HG02759 (cell line): ENCODE results near the gene ANAPC5.
"Not testable (repeated sequence)": the region's sequence is repeated elsewhere in the genome, so short reads cannot be mapped to it uniquely, and the experiment has no call there.

Source experiments
- ATAC-seq: cut with Tn5 transposase; IDR thresholded peaks from one replicate; pipeline ENCODE4 v1.9.1; 2021; ENCODE audit warnings: mild to moderate bottlenecking, moderate library complexity; ENCODE audit not compliant: unreplicated experiment

The ANAPC5 gene

DNA sequence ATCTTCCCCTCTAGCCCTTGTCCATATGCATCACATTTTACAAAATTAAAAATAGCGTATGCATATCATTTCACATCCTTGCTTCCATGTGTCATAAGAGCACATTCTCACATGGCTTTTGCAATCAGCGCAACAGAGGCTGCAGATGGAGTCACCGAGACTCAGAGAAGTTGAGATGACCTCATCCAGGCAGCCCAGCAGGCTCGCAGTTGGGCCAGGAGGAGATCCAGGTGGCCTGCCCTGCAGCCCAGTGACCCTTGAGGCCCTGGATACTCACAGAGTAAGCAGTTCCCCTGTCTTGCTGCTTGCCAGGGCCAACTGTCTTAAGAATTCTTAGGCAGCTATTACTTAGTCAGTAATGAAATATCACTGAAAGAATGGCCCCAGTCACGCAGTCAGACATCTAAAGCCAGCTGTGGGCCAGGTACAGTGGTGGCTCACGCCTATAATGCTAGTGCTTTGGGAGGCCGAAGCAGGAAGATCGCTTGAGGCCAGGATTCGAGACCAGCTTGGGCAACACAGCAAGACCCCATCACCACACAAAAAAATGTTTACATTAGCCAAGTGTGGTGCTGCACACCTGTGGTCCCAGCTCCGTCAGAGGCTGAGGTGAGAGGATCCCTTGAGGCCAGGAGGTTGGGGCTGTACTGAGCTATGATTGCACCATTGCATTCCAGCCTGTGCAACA, 64.8 kb downstream of the ANAPC5 start:
- ATAC-seq = no peak

DNA sequence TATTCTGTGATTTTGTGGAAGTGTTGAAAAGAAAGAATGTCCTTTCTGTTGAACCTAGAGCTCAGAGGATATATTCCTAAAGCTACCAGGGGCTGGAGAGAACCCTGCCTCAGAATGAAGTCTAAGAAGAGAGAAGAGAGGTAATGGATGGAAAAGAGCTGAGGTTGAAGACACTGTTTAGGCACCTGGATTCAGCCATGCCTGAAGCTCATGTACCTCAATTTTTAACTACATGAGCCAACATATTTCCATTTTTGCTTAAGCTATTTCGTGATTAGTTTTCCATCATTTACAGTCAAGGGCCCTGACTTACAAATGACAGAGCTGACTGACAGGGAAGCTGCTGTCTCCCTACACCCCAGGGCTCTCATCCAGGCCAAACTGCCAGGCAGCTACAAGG, 66.4 kb downstream of the ANAPC5 start:
- ATAC-seq = no peak

DNA sequence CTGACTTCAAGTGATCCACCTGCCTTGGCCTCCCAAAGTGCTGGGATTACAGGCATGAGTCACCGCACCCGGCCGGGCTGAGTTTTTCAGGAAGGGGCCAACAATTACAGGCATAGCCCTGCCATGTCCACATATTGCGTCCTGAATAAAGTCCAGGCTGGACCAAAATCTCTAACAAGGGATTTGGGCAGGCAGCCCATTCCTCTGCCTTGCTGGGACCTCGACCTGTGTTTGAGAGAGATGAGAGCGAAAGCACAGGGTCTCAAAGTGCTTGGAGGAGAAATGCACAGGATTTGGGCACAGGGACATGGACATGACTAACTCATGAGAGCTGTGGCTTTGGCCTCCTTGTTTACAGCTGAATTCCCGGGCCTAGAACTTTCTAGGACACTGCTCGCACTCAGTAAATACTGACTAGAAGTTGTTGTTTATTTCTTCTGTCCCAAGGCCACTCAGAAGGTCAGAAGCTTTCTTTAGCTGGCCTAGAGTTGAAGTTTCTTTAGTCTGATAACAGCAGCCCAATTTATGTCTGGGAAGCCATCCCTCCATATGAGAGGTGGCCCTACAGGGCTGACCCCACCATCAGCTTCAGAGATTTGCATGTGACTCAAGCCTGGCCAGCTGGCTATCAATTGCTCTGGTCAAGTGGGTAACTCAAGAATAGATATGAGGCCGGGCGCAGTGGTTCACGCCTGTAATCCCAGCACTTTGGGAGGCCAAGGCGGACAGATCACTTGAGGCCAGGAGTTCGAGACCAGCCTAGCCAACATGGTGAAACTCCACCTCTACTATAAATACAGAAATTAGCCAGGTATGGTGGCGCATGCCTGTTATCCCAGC, 67.4 kb downstream of the ANAPC5 start:
- ATAC-seq = no peak

DNA sequence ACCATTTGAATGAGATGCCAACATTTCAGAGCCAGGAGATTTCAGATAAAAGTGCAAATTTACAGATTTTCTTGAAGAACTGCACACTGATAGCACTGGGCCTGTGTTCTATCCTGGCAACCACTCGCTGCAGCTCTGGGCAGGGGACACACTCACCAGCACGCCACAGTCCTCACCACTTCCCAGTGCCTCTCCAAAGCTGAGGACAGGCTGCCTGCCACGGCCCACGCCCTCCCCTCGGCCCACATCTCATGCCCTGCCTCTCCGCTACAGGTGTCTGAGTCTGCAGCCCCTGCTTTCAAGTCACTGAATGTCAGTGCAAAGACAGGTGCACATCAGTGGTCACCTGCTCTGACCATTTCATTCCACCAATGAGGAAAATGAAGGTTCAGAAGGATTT, 68.4 kb downstream of the ANAPC5 start:
- no peak for ATAC-seq

DNA sequence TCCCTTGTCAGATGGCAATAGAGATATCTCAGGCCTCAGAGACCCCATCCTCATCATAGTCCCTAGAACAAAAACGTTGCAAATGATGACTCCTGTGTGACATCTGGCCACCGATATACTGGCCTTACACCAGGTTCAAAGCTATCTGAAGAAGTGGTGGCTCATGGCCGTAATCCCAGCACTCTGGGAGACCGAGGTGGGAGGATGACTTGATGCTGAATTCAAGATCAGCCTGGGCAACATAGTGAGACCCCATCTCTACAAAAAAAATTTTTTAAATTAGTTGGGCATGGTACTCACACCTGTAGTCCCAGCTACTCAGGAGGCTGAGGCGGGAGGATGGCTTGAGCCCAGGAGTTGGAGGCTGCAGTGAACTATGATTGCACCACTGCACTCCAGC, 68.8 kb downstream of the ANAPC5 start:
- no peak for ATAC-seq

DNA sequence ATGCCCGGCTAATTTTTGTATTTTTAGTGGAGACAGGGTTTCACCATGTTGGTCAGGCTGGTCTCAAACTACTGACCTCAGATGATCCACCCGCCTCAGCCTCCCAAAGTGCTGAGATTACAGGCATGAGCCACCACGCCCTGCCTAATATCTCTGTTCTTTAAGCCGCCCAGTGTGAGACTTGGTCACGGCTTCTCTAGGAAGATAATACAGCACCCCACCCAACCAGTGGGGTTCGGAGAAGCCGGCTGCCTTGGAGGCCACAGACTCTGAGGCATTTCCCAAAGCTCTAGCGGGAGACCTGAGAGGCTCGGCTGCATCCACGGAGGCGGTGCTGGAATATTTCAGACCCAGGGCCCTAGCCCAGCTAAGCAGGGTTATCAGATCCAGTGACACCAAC, 69.3 kb downstream of the ANAPC5 start:
- ATAC-seq = not testable (repeated sequence)

DNA sequence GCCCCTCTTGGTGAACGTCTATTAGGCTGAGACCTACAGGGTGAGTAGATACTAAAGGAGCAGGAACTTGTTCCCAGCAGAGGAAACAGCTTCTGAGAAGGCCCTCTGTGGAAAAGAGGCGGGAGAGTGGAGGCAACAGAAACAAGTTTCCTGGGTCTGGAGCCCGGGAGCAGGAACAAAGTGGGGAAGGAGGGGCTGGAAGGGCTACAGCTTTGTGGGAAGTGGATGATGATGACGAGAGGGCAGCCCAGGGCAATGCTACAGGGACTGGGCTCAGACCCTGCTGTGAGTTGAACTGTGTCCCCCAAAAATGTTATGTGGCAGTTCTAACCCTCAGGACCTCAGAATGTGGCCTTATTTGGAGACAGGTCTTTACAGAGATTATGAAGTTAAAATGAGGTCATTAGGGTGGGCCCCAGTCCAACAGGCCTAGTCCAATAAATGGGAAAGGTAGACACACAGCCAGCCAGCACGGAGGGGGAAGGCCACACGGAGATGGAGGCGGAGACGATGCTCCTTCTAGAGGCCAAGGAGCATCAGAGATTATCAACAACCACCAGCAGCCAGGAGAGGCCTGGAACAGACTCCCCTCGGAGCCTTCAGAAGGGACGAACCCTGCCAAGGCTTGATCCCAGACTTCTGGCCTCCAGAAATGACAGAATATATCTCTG, 70.0 kb downstream of the ANAPC5 start:
- no peak for ATAC-seq

DNA sequence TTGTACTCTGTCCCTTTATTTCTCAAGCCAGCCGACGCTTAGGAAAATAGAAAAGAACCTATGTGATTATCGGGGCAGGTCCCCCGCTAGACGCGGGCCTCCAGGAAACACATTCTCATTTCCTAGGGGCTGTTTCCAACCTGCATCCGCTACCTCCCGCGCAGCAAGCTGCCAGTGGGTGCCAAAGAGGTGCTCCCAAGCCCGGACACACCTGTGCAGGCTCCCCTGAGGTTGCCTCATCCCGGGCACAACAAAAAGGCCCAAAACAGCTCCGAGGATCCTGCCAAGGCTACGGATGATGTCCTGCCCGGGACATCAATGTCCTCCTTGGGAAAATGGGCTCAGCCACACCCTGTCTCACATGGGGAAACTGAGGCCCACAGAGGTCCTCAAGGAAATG, 71.1 kb downstream of the ANAPC5 start:
- ATAC-seq = not testable (repeated sequence)

DNA sequence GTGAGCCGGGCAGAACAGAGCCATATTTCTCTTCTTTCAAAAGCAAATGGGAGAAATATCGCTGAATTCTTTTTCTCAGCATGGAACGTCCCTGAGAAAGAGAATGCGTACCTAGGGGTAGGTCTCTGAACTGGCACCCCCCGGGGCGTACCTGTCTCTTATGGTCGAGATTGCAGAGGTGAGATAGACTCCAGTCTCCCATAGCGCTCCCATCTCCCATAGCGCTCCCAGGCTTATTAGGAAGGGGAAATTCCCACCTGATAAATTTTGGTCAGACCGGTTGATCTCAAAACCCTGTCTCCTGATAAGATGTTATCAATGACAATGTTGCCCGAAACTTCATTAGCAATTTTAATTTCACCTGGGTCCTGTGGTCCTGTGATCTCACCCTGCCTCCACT, 71.7 kb downstream of the ANAPC5 start:
- ATAC-seq = not testable (repeated sequence)

DNA sequence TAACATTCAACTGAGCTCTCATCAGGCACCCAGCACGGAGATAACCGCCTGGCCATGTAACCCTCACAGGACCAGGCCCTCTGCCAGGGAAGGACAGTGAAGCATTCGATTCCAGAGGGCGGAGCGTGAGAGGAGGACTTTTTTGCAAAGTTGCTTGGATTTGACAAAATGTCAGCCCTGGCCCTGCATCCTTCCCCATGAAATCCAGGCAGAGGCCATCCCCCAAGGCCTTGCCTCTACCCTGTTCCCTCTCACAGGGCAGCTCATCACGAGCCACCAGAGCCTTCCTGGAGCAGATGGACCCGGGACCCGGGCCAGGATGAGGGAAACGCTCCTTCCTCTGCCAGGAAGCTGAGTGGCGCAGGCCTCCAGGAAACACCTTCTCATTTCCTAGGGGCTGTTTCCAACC, 72.7 kb downstream of the ANAPC5 start:
- no peak for ATAC-seq

DNA sequence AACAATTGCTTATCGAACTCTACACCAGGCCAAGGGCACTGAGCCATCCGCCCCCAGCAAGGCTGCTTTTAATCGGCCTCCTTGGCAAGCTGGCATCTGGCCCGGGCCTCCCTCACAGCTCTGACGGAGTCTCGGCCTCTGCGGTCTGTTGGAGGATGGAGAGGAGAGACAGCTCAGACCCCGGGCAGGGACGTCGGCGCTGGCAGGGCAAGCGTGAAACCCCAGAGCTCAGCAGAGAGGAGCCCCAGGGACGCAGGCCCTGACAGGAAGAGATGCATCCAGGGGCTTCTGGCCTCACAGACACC, 73.2 kb downstream of the ANAPC5 start:
- no peak for ATAC-seq

DNA sequence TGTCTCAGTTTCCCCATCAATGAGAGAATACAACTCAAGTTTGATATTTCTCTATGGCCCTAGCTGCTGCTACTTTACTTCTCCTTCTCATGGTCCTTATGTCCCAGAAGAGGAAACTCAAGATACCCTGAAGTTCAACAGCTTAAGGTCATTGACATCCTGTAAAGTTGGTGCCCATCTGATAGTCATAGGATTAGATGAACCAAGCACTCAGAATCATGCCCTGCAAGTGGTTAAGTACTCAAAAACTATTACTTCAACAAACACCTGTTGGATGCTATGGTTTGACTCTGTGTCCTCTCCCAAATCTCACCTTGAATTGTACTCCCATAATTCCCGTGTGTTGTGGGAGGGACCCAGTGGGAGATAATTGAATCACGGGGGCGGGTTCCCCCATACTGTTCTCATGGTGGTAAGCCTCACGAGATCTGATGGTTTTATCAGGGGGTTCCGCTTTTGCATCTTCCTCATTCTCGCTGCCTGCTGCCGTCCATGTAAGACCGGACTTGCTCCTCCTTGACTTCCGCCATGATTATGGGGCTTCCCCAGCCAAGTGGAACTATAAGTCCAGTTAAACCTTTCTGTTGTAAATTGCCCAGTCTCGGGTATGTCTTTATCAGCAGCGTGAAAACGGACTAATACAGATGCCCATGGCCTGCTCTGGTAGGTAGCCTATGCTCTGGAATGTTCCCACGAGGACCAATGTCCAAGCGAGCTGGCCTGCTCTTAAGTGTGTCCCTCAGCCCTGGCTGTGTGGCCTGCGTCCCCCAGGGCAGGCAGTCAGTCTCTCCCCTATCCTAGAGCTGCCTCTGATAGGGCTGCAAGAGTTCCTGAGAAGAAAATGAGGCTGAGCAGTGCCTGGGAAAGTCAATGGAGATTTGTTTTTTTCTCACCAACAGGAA, 73.8 kb downstream of the ANAPC5 start:
- ATAC-seq = no peak

DNA sequence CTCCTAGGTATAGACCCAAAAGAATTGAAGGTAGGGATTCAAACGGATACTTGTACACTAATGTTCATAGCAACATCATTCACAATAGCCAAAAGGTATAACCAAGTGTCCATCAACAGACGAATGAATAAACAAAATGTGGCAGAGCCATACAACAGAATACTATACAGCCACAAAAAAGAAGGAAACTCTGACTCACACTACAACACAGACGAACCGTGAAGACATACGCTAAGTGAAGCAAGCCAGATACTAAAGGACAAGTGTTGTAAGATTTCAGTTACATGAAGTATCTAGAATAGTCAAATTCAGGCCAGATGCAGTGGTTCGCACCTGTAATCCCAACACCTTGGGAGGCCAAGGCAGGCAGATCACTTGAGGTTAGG, 74.8 kb downstream of the ANAPC5 start:
- no peak for ATAC-seq

DNA sequence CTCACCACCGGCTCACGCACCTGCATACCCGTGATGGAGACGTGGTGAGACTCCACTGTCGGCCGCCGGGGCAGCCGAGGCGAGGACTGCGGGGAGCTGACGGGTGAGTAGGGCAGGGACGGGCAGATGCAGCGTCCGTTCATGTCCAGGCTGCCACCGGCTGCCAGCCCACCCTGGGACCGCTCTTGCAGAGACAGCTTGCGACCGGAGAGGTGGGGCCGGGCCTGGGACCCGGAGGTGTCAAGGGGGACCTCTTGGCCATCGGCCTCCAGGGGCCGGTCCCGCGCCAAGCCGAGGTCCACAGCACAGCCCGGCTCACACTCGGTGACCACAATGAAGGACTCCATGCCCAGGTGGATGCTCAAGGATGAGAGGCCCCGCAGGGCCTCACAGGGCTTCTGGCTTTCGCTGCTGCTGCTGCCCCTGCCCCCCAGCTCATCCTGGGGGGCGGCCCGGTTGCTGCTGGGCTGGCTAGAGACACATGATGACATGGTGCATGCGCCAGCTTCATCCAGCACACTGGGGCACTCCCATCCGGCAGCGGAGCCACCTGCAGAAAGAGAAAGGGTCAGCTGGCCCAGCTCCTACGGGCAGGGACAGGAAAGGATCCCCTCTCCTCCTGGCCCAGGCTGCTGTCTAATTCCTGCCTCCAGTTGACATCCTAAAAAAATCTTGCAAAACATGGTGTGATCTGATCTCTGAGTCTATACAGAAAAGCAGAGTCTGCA, 78.0 kb downstream of the ANAPC5 start:
- ATAC-seq = no peak

DNA sequence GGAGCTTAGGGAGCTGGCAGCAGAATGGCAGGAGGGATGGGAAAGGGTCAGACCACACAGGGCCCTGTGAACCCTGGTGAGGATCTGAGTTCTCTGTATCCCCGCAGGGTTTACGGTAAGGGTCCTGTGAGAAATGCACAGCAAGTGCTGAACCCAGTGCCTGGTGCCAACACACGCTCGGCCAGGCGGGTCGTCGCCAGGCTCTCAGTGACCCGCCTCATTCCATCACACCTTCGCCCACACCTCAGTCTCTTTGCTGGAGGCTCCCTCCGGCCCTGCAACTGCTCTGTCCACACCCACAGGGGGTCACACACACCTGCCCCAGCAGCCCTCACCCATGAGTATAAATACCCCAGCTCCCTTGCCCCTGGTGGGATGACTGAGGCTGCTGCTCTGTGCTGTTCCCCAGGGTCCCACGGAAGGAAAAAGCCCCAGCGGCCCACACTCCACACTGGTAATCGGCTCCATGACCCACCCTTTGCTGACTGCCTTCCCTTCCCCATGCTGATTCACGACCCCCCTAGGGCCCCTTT, 78.8 kb downstream of the ANAPC5 start:
- ATAC-seq = no peak

DNA sequence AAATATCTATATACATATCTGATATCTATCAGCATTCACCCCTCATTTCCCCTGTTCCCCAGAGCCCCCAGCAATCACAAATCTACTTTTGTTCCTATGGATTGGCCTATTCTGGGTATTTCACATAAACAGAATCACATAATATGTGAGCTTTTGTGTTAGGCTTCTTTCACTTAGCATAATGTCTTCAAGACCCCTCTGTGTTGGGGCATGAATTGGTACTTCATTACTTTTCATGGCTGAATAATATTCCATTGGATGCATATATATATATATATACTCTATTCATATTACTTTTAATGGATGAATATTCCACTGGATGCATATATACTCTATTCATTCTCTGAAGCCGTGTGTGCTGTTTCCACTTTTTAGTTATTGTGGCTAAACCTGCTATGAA, 84.4 kb downstream of the ANAPC5 start:
- ATAC-seq = no peak

DNA sequence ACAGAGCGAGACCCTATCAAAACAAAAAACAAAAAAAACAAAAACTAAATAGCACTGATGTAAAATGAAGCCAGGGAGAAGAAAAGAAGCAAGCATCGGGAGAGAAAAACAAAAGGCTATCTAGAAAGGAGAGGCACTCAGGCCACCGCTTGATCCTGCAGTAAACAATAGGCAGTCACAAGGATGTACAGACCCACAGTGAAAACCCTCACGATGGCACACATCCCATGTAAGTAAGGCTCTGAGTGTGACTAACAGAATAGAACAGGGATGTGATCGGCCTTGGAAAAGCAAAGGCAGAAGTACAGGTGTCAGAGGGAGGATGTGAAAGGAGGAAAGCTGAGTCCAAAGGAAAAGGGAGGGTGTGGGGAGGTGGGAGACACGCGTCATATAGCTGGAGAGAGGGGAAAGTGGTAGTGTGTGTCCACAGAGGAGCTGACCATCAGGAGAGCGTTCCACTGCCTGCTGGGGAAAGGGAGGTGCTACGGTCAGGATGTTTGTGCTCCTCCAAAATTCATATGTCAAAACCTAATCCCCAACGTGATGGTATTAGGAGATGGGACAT, 87.2 kb downstream of the ANAPC5 start:
- ATAC-seq = no peak

DNA sequence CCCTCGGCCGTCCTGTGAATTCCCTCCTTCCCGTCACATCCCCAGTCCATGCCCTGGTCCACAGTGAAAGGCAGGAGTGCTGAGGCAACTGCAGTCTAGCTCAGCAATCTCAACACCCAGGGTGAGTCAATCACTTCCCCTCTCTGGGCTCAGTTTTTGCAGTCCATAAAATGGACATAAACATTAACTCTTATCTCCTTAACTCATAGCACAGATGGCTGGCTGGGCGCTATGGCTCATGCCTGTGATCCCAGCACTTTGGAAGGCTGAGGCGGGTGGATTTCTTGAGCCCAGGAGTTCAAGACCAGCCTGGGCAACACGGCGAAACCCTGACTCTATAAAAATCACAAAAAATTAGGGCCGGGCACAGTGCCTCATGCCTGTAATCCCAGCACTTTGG, 88.1 kb downstream of the ANAPC5 start:
- no peak for ATAC-seq

DNA sequence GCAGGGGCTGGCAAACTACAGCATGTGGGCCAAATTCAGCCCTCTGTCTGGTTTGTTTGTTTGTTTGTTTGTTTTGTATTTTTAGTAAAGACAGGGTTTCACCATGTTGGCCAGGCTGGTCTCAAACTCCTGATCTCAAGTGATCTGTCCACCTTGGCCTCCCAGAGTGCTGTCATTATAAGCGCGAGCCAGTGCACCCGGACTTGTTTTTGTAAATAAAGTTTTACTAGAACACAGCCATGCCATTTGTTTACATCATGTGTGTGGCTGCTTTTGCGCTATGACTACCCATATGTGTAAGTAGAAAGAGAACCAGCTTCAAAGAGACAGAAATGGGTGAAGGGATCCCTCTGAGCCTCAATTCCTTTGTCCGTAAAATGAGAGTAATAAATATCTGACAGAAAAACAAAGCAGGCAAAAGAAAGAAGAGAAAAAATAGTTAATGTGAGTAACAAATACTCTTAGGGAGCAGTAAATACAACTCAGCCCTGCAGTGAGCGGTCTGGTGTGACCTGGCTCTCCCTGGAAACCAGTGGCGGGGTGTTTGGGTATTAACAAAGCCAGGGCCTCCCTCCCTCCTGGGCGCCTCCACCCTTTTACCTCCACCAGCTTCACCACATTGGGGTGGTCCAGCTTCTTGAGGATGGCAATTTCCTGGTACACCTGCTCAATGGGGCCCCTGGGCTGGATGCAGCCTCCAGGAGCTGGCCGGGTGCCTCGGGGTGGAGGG, 88.8 kb downstream of the ANAPC5 start:
- ATAC-seq = no peak
